SH-SY5Y (cell line): ENCODE measurements around the gene ORMDL1.

Experiments
- GATA2 ChIP-seq: IDR thresholded peaks from 2 replicates; pipeline ENCODE4 v1.6.1; 2011; ENCODE audit warnings: mild to moderate bottlenecking, low read depth, low read length
- GATA3 ChIP-seq: IDR thresholded peaks from 2 replicates; pipeline ENCODE4 v1.6.1; 2011; ENCODE audit warnings: low read depth, mild to moderate bottlenecking, low read length, moderate library complexity

GRCh38 chr2:189756311-189756952 is 27.7 kb downstream of the ORMDL1 start:
- TF ChIP-seq GATA3 = no peak
- no peak for TF ChIP-seq GATA2
